GM21381 (cell line): ENCODE measurements around the gene PRRG1.
"Not testable (repeated sequence)": the region's sequence is repeated elsewhere in the genome, so short reads cannot be mapped to it uniquely, and the experiment has no call there.

Source experiments
- ATAC-seq: cut with Tn5 transposase; IDR thresholded peaks from one replicate; pipeline ENCODE4 v1.9.1; 2021; ENCODE audit warnings: mild to moderate bottlenecking, moderate library complexity; ENCODE audit not compliant: unreplicated experiment

The PRRG1 gene

DNA sequence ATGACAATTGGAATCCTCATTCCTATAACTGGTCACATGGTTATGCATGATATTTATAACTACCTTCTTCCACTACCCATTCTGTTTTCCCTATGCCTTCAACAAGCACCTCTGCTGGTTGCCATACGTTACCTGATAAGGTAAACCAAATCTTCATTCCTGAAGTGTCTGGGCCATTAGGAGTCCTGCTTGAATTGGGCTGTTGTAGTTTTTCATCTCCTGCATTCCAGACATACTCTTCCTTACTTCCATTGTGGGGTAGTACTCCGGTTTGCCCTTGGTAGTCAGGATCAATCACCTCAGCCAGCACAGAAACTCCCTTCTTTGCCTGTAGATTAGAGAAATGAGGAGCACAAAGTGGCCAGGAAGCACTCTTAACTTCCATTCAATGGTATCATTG is 113.2 kb downstream of the PRRG1 start:
- no peak for ATAC-seq

DNA sequence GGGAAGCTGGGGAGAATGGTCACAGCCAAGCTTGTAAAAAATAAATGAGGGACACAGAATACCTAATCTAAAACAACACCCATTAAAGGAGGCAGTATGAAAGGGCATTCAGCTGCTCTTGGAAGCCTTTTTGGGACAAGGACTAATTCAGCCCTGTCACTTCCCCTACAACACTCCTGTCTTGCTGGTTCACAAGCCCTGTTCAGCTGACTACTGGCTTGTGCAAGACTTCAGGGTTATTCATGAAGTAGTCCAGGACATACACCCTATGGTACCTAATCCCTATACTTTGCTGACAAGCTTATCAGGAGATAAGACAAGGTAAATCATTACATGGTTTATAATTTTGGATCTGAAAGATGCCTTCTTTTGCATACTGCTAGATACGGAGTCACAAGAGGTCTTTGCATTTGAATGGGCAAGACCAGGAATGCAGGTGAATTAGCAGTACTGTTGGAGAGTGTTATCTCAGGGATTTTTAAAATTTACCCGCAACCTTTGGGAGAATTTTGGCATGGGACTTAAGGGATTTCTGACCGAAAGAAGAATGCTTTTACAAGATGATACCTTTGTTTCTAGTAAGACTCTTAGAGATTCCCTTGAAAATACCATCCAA is 119.1 kb downstream of the PRRG1 start:
- ATAC-seq = no peak

DNA sequence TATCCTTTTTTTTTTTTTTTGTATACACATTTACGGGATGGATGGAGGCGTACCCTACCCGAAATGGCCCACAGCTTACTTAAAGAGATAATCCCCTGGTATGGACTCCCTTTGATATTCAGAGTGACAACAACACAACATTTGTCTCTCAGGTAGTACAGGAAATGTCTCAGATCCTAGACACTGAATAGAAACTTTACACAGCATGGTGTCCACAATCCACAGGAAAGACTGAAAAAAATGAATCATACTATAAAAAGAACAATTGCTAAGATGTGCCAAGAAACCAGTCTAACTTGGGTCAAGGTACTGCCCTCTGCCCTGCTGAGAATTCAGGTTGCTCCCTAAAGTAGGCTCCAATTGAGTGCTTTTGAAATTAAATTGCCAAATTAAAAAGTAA is 121.5 kb downstream of the PRRG1 start:
- ATAC-seq = no peak

DNA sequence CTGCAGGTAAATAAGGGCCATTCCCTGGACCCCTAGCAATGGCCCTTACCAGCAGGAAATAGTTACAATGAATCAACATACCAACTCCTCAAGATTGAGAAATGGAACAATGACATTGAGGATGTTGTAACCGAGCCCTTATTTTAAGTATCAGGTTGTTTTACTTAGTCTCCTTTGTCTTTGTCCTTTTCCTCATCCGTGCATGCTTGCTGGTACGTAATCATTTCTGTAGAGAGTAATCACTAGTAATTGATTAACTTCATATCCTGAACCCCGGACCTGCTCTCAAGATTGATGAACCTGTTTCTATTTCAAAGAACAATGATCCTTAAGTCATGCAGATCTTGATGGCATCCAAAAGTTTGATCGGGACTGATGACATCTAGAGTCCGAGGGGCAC is 123.7 kb downstream of the PRRG1 start:
- no peak for ATAC-seq

DNA sequence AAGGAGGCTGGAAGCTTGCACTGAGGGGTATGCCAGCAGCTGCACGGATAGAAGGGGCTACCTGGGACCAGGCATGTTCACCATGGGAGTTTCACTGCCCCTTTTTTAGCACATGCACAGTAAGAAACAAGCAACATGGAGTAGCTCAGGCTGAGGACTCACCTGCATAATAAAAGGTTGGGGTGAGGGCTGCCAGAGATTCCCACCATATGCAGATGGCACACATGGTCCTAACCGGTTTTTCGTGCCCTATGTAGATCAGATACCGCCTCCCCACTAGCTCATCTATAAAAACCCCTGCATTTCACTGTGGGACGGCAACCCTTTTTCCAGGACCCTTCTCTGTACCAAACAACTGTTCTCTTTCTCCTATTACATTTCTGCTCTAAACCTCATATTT is 125.3 kb downstream of the PRRG1 start:
- ATAC-seq = no peak

DNA sequence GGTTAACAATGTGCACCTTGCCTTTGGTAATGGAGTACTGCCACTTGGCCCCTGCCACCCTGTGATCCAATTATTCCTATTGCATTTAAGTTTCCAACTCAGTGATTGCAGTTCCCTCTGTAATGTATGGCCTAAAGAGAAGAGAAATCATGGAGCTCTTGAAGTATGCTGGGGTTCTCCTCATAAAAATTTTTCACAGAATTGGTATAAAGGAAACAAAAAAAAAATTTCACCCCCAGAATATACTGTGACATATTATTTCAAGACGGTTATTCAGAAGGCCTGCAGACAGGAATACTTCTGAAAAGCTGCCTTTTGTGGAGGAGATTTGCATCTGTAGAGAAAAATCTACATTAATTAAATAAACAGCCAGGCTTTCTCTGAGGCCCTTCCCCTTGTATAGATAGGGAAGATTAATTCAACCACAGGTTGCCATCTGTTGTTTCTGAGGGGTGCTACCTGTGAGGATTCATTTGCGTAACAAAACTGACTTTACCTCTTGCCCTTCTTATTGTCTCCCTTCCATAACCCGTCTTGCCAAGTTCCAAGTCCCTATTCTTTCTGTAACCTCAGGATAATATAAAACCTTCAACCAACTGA is 127.5 kb downstream of the PRRG1 start:
- ATAC-seq = no peak

DNA sequence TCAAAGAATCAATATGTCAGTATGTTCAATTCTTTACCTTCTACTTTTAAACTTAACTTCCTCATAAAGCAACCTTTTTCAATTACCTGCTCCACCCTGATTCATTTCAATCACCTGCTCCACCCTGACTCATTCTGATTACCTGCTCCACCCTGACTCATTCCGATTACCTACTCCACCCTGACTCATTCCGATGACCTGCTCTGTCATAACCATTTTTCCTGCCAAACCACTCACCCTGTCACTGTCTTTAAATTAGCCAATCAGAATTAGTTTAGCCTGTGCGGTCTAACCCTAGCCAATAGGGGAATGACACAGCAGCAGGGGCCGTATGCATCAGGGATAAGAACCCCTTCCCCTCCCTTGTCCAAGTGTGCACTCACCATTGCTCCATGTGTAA is 135.2 kb downstream of the PRRG1 start:
- ATAC-seq = not testable (repeated sequence)

DNA sequence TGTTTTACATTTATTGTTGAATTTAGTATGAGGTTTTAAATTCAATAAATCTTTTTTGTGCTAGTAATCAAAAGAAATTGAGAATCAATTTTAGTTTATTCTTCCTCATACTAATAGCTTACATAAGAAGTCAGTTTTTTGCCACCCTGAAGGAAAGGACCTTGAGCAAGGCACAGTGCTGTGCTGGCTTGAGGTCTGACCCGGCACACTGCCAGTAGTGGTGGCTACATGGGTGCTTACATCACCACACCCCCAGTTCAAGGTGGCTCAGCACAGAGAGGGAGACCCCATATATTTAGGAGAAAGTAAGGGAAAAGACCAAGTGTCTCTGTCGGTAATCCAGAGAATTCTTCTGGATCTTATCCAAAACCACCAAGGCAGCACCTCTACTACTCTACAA is 136.3 kb downstream of the PRRG1 start:
- no peak for ATAC-seq

DNA sequence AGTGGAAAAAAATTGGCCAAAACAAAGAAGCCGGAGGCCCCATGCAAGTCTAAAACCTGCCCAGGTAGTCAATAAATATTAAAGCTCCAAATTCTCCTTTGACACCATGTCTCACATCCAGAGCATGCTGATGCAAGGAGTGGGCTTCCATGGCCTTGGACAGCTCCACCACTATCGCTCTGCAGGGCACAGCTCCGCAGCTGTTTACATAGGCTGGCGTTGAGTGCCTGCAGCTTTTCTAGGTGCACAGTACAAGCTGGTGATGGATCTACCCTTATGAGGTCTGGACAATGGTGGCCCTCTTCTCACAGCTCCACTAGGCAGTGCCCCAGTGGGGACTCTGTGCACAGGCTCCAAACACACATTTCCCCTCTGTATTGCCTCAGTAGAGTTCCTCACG is 138.1 kb downstream of the PRRG1 start:
- ATAC-seq = no peak

DNA sequence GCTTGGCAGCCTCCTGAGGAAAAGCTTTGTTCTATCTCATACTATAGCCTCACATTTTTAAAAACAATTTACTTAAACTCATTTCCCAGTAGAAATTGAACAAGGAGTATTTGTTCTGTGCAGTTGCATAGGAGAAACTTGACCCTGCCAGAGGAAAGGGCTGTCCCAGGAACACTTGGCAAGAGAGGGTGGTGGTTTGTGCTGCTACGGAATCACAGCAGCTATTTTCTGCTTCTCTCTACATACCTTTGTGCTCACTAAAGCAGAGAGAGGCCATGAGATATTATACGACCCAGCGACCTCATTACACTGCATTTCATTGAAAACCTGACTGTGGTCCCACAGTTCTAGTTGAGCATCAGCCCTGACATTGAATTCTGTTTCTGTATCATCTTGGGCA is 139.2 kb downstream of the PRRG1 start:
- no peak for ATAC-seq

DNA sequence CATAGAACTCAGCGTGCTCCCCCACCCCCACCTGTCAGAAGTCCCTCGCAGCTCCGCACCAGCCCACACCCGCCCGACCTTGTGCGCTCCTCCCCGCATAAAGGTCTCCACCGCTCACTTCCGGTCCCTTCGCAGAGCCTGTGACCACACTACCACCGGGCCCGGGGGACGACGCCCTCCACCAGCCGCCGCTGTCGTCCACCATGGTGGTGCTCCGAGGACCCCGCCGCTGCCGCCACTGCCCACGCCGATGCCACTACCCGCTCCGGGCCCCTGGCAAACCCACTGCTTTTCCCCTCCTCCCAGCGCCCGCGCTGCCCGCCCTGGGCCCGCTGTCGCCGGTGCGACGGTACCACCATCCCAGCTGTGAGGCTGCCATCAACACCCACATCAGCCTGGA is 142.5 kb downstream of the PRRG1 start:
- no peak for ATAC-seq

DNA sequence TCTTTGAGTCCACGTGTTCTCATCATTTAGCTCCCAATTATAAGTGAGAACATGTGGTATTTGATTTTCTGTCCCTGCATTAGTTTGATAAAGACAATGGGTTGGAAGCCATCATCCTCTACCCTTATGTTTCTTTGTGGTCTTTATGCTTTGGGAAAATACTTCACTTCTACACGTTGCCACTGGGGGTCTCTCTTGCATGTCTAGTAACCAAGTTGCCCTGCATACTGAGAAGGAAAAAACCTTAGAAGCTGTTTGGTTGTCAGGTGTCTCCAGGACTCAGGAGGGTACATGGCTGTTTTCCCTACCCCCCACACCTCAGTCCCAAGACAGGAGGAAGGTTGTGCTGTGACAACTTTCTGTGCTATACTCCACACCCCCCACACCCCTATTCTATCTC is 146.6 kb downstream of the PRRG1 start:
- not testable (repeated sequence) for ATAC-seq

DNA sequence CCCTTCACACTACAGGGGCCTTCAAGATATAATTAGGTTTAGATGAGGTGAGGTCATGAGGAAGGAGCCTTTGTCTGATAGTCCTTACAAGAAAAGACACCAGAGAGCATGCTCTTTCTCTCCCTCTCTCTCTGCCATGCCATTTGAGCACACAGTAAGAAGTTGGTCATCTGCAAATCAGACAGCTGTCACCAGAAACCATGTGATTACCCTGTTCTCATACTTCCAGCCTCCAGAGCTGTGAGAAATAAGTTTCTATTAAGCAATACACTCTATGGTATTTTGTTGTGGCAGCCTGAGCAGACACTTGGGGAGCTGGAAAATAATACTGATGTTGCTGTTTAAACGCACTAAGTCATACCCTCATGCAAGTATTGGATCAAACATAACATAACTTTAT is 148.0 kb downstream of the PRRG1 start:
- not testable (repeated sequence) for ATAC-seq

DNA sequence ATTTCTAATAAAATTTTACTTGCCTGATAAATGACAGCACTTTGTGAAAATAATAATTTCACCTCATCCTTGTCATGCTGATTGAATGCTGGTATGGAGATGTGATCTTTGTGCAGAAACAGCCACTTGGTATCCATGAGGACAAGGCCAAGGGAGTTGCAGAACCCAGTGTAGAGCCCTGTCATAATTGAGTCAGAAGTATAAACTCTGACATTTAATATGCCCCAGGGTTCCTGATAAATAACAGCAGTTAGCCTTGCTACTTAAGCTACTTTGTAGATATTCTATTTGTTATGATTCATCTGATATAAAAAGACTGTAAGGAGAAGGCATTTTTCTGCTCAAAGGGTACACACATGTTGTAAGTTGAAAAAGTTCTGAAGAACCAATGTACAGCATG is 149.2 kb downstream of the PRRG1 start:
- ATAC-seq = not testable (repeated sequence)

DNA sequence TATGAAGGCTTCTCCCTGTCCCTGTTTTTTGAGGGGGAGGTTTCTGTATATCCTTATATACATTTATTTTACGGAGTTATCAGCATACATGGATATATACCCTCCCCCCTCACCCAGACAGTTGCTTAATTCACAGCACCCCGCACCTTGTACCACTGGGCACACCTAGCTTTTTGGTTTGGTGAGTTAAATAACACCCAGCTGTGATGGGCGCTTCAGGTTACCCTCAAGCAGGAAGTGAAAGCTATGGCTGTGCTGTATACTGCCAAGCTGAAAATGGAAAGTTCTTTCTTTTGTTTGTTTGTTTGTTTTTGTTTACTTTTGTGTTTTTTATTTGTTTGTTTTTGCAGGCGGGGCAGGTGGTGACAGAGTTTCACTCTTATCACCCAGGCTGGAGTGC is 150.5 kb downstream of the PRRG1 start:
- not testable (repeated sequence) for ATAC-seq

DNA sequence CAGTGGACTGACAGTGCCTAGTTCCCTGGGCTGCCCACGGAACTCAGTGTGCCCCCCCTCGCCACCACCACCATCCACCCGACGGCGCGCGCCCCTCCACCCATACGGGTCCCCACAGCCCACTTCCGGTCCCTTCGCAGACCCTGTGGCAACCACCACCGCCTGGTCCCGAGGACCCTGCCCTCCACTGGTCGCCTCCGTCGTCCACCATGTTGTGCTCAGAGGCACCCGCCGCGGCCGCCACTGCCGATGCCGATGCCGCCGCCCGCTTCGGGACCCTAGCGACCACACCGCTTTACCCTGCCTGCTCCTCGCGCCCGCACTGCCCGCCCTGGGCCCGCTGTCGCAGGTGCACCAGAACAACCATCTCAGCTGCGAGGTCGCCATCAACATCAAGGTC is 155.8 kb downstream of the PRRG1 start:
- ATAC-seq = no peak
